Lower leg skin (tissue), 3 donors: ENCODE results near the gene CDCA5.

ENCODE experiments used
- POLR2A ChIP-seq, 2 donors: fragments of 450-650 bp; IDR thresholded peaks; one replicate each; pipeline ENCODE4 v1.6.1; 2016 to 2017; ENCODE audit warnings: antibody characterized with exemption in 2 of 2, mild to moderate bottlenecking in 1 of 2, moderate library complexity in 1 of 2
- TF ChIP-seq, protein P1 (sequence below), 3 donors: fragments of 450-650 bp; IDR thresholded peaks; one replicate each; pipeline ENCODE4 v1.5.1; 2016; ENCODE audit warnings: antibody characterized with exemption in 3 of 3, mild to moderate bottlenecking in 3 of 3, moderate library complexity in 2 of 3

DNA sequence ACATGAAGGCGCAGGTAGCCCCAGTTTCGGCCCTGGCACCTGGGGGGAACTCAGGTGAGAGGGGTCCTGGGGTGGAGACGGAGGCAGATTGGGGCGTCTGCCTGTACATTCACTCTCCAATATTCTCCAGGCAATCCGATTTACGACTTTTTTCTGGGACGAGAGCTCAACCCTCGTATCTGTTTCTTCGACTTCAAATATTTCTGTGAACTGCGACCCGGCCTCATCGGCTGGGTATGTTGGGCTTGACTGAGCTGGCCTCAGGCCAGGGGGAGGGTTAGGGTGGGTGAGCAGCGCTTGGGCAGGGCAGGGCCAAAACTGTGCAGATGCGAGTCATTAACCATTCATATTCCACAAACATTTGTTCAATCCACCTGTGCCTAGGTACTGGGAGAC lies 29.5 kb upstream of the CDCA5 start:
- TF ChIP-seq, protein P1, sequence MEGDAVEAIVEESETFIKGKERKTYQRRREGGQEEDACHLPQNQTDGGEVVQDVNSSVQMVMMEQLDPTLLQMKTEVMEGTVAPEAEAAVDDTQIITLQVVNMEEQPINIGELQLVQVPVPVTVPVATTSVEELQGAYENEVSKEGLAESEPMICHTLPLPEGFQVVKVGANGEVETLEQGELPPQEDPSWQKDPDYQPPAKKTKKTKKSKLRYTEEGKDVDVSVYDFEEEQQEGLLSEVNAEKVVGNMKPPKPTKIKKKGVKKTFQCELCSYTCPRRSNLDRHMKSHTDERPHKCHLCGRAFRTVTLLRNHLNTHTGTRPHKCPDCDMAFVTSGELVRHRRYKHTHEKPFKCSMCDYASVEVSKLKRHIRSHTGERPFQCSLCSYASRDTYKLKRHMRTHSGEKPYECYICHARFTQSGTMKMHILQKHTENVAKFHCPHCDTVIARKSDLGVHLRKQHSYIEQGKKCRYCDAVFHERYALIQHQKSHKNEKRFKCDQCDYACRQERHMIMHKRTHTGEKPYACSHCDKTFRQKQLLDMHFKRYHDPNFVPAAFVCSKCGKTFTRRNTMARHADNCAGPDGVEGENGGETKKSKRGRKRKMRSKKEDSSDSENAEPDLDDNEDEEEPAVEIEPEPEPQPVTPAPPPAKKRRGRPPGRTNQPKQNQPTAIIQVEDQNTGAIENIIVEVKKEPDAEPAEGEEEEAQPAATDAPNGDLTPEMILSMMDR (IDR thresholded peaks at IDR 0.05): no peak
- TF ChIP-seq POLR2A (IDR thresholded peaks at IDR 0.05): no peak
